ENCODE data around the gene MT1M. TPM values are rescaled to one million over a fixed set of nuclear protein-coding genes. Genes with fewer than 3 reads are reported as not detected.
"Not testable (repeated sequence)": the region's sequence is repeated elsewhere in the genome, so short reads cannot be mapped to it uniquely, and the experiment has no call there.

MT1M gene
- total RNA-seq, 1 donor from 2014 or later = not detected

DNA sequence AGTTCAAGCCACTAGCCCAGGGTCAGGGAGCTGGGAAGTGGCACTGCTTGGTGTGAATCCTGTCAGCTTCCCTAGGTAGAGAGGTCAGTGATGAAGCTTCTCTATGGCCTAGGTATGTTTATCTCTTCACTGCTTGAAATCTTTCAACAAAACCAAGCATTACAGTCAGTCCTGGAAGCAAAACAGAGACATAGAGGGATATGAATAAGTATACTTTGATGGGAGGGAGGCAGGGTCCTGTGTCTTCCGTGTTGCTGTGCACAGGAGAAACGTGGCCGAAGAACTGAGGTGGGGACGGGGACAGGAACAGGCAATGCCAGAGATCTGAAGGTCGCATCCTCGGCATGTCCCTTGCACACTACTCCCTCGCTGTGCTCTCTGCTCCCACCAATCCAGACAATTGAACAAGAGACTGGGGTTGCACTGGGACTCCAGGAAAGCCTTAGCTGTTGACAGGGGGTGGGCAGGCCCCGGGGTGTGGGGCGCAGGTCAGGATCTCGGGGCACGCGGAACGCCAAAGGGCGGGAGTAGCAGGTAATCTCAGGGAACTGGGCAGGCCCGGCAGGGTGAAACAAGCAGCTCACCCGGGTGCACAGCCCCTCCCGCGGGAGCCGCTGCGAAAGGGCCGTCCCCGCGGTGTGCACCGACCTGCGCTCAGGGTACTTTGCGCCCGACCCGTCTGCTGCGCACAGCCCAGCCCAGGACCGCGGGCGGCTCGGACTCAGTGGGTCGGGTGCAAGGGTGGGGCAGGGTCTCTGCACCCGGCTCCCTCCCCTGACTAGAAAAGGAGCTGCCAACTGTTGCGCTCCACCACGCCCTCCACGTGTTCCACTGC, 36.8 kb downstream of the MT1M start, which contains the start of gene MT1H:
Gene MT1H (plus strand): TSS at position 810 of the 835 bp plus-strand sequence. CDS start 71 bp downstream, outside the sequence.
- H3K4me3 Mint-ChIP-seq (ENCODE audit: low read depth) = no peak within 1 kb of the TSS
- H3K27ac Mint-ChIP-seq = no peak within 1 kb of the TSS
- no peaks in the 10 kb centered on the region for H3K36me3 Mint-ChIP-seq (ENCODE audit: low read depth)
- H3K27me3 Mint-ChIP-seq (ENCODE audit: low read depth) = peaks cover 42% of the 10 kb centered on the region
- peaks cover 49% of the 10 kb centered on the region for H3K4me1 Mint-ChIP-seq (ENCODE audit: low read depth)
- intact Hi-C loops (cut with micrococcal nuclease) = loop anchor here (2.0 to 5.0 kb wide), 3 partner anchors 14 to 58 kb away; partner anchors contain the start of genes MT1M and MT1X
- no peaks in the 10 kb centered on the region for H3K9me3 Mint-ChIP-seq
- no peak for DNase-seq (ENCODE audit: low spot score)

GRCh38 chr16:56669840-56670619, 37.6 kb downstream of the MT1M start:
- no peaks in the 10 kb centered on the region for H3K36me3 Mint-ChIP-seq (ENCODE audit: low read depth)
- no peak for DNase-seq (ENCODE audit: low spot score)
- peaks cover 43% of the 10 kb centered on the region for H3K27me3 Mint-ChIP-seq (ENCODE audit: low read depth)
- peaks cover 45% of the 10 kb centered on the region for H3K4me1 Mint-ChIP-seq (ENCODE audit: low read depth)
- no peaks in the 10 kb centered on the region for H3K9me3 Mint-ChIP-seq
- H3K27ac Mint-ChIP-seq = no peak overlapping the region
- intact Hi-C loops (cut with micrococcal nuclease) = loop anchor here (2.0 to 5.0 kb wide), 3 partner anchors 13 to 59 kb away; partner anchors contain the start of genes MT1M and MT1X
- H3K4me3 Mint-ChIP-seq (ENCODE audit: low read depth) = no peak overlapping the region

DNA sequence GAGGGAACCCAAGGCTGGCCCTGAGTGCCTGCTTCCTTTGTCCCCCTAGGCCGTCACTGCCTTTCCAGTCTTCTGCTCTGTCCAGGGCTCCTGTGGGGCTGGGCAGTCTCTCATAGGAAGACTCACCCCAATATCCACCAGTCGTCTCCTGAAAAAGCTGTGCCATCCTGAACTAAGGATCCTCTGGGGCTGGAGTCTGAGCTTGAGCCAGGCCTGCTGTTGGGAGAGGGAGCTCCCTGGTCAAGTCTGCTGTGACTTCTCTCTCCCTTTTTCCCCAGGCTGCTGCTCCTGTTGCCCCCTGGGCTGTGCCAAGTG, 38.1 kb downstream of the MT1M start:
- intact Hi-C loops (cut with micrococcal nuclease) = no loop called here
- H3K36me3 Mint-ChIP-seq (ENCODE audit: low read depth) = no peaks in the 10 kb centered on the region
- H3K27ac Mint-ChIP-seq = no peak overlapping the region
- no peak for DNase-seq (ENCODE audit: low spot score)
- H3K9me3 Mint-ChIP-seq = no peaks in the 10 kb centered on the region
- no peak overlapping the region for H3K4me3 Mint-ChIP-seq (ENCODE audit: low read depth)
- H3K4me1 Mint-ChIP-seq (ENCODE audit: low read depth) = peaks cover 43% of the 10 kb centered on the region
- H3K27me3 Mint-ChIP-seq (ENCODE audit: low read depth) = peaks cover 47% of the 10 kb centered on the region

DNA sequence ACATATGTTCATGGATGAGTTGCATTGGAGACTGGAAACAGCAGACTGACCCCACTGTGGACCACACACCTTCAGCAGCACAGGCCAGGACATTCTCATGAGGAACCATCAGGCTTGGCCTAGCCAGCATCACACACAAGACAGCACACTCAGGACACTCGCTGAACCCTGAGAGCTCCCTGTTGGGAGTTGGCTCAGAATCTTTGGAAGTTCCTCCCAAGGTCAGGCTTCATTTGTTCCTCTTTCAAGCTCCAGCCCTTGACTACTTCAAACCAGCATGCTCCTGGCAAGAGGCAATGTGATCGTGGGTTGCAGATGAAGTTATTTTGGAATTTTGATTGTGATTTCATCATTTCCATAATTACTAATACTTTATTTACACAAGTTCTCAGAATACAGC, 39.2 kb downstream of the MT1M start:
- Mint-ChIP-seq H3K27me3 (ENCODE audit: low read depth) (peaks cover 44% of the 10 kb centered on the region), H3K4me1 (ENCODE audit: low read depth) (peaks cover 45% of the 10 kb centered on the region)
- intact Hi-C loops (cut with micrococcal nuclease) = loop anchor here (2.0 kb wide), 1 partner anchor 31 kb away; no protein-coding TSS in a partner anchor
- H3K9me3 Mint-ChIP-seq; DNase-seq (ENCODE audit: low spot score); H3K4me3 Mint-ChIP-seq (ENCODE audit: low read depth); H3K27ac Mint-ChIP-seq; H3K36me3 Mint-ChIP-seq (ENCODE audit: low read depth): not testable (repeated sequence)

GRCh38 chr16:56672171-56672570, 39.7 kb downstream of the MT1M start:
- not testable (repeated sequence) for H3K36me3 Mint-ChIP-seq (ENCODE audit: low read depth); H3K4me3 Mint-ChIP-seq (ENCODE audit: low read depth); H3K9me3 Mint-ChIP-seq; H3K27ac Mint-ChIP-seq; DNase-seq (ENCODE audit: low spot score)
- intact Hi-C loops (cut with micrococcal nuclease) = loop anchor here (2.0 kb wide), 1 partner anchor 31 kb away; no protein-coding TSS in a partner anchor
- peaks cover 44% of the 10 kb centered on the region for H3K27me3 Mint-ChIP-seq (ENCODE audit: low read depth)
- H3K4me1 Mint-ChIP-seq (ENCODE audit: low read depth) = peaks cover 45% of the 10 kb centered on the region

GRCh38 chr16:56672761-56673536, 40.5 kb downstream of the MT1M start:
- Mint-ChIP-seq H3K27ac (no peak overlapping the region), H3K27me3 (ENCODE audit: low read depth) (peaks cover 42% of the 10 kb centered on the region), H3K4me3 (ENCODE audit: low read depth) (no peak overlapping the region), H3K4me1 (ENCODE audit: low read depth) (peaks cover 43% of the 10 kb centered on the region), H3K9me3 (no peaks in the 10 kb centered on the region), H3K36me3 (ENCODE audit: low read depth) (no peaks in the 10 kb centered on the region)
- intact Hi-C loops (cut with micrococcal nuclease) = loop anchor here (2.0 kb wide), 1 partner anchor 30 kb away; no protein-coding TSS in a partner anchor
- DNase-seq (ENCODE audit: low spot score) = no peak

GRCh38 chr16:56673921-56674320, 41.5 kb downstream of the MT1M start:
- intact Hi-C loops (cut with micrococcal nuclease) = loop anchor here (2.0 kb wide), 1 partner anchor 29 kb away; no protein-coding TSS in a partner anchor
- H3K36me3 Mint-ChIP-seq (ENCODE audit: low read depth) = no peaks in the 10 kb centered on the region
- no peaks in the 10 kb centered on the region for H3K9me3 Mint-ChIP-seq
- H3K27ac Mint-ChIP-seq = no peak overlapping the region
- DNase-seq (ENCODE audit: low spot score) = no peak
- H3K4me1 Mint-ChIP-seq (ENCODE audit: low read depth) = peaks cover 35% of the 10 kb centered on the region
- H3K27me3 Mint-ChIP-seq (ENCODE audit: low read depth) = peaks cover 34% of the 10 kb centered on the region
- no peak overlapping the region for H3K4me3 Mint-ChIP-seq (ENCODE audit: low read depth)

- DNase-seq (ENCODE audit: low spot score); intact Hi-C loops (cut with micrococcal nuclease); H3K9me3 Mint-ChIP-seq; H3K36me3 Mint-ChIP-seq (ENCODE audit: low read depth); H3K4me3 Mint-ChIP-seq (ENCODE audit: low read depth); H3K27ac Mint-ChIP-seq: not testable (repeated sequence)
- peaks cover 28% of the 10 kb centered on the region for H3K27me3 Mint-ChIP-seq (ENCODE audit: low read depth)
- H3K4me1 Mint-ChIP-seq (ENCODE audit: low read depth) = peaks cover 31% of the 10 kb centered on the region
These were observed 42.1 kb downstream of the MT1M start for GRCh38 chr16:56674570-56674969.

DNA sequence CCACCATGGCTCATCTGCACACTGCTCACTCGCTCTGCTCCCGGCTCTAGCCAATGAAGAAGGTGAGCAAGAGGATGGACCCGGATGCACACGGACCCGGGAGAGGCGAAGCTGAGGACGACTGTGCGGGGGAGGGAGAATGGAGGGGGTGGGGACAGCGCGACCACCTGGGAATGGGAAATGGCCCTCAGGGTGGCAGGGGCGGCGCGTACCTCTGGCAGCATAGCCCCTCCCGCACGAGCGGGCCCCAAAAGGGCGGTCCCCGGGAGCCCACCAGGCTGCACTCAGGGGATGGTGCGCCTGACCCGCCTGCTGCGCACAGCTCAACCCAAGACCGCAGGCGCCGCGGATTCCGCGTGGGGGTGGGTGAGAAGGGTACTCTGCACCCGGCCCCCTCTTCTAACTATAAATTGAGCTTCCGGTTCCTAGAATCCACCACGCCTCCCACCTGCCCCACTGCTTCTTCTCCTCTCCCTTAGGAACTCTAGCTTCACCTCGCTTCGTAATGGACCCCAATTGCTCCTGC, 43.3 kb downstream of the MT1M start:
- Mint-ChIP-seq H3K4me3 (ENCODE audit: low read depth) (peak overlapping the region; percentile 43), H3K36me3 (ENCODE audit: low read depth) (no peaks in the 10 kb centered on the region), H3K27ac (no peak overlapping the region), H3K9me3 (no peaks in the 10 kb centered on the region), H3K4me1 (ENCODE audit: low read depth) (peaks cover 32% of the 10 kb centered on the region), H3K27me3 (ENCODE audit: low read depth) (peaks cover 18% of the 10 kb centered on the region)
- no peak for DNase-seq (ENCODE audit: low spot score)
- intact Hi-C loops (cut with micrococcal nuclease) = no loop called here

DNA sequence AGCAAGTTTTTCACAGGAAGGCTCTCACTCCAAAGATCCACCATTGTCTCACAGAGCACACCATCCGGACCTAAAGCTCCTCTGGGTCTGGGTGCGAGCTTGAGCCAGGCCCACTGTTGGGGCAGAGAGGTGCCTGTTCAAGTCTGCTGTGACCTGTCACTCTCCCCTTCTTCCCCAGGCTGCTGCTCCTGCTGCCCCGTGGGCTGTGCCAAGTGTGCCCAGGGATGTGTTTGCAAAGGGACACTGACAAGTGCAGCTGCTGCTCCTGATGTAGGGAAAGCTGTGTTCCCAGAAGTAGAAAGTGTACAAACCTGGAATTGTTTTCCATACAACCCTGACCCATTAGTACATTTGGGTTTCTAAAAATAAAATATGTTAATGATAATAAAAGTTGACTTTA, 45.0 kb downstream of the MT1M start:
- Mint-ChIP-seq H3K9me3 (no peaks in the 10 kb centered on the region), H3K36me3 (ENCODE audit: low read depth) (no peaks in the 10 kb centered on the region), H3K27ac (no peak overlapping the region), H3K27me3 (ENCODE audit: low read depth) (peaks cover 9% of the 10 kb centered on the region), H3K4me3 (ENCODE audit: low read depth) (no peak overlapping the region), H3K4me1 (ENCODE audit: low read depth) (peaks cover 32% of the 10 kb centered on the region)
- intact Hi-C loops (cut with micrococcal nuclease) = no loop called here
- no peak for DNase-seq (ENCODE audit: low spot score)

- no peaks in the 10 kb centered on the region for H3K36me3 Mint-ChIP-seq (ENCODE audit: low read depth)
- peaks cover 34% of the 10 kb centered on the region for H3K4me1 Mint-ChIP-seq (ENCODE audit: low read depth)
- no peak overlapping the region for H3K4me3 Mint-ChIP-seq (ENCODE audit: low read depth)
- peaks cover 7% of the 10 kb centered on the region for H3K27me3 Mint-ChIP-seq (ENCODE audit: low read depth)
- H3K27ac Mint-ChIP-seq = no peak overlapping the region
- intact Hi-C loops (cut with micrococcal nuclease) = no loop called here
- no peak for DNase-seq (ENCODE audit: low spot score)
- no peaks in the 10 kb centered on the region for H3K9me3 Mint-ChIP-seq
These were observed 46.7 kb downstream of the MT1M start for GRCh38 chr16:56679078-56679730.

- intact Hi-C loops (cut with micrococcal nuclease) = loop anchor here (5.0 kb wide), 2 partner anchors 38 to 228 kb away; partner anchors contain the start of genes NUDT21 and OGFOD1
- peaks cover 5% of the 10 kb centered on the region for H3K27me3 Mint-ChIP-seq (ENCODE audit: low read depth)
These were observed 47.4 kb downstream of the MT1M start for GRCh38 chr16:56679818-56680217.

More at GRCh38 chr16:56679818-56680217, 47.4 kb downstream of the MT1M start:
- Mint-ChIP-seq H3K36me3 (ENCODE audit: low read depth) (no peaks in the 10 kb centered on the region), H3K4me1 (ENCODE audit: low read depth) (peaks cover 32% of the 10 kb centered on the region), H3K4me3 (ENCODE audit: low read depth) (no peak overlapping the region), H3K9me3 (no peaks in the 10 kb centered on the region), H3K27ac (no peak overlapping the region)
- no peak for DNase-seq (ENCODE audit: low spot score)
